Endothelial cell of umbilical vein (primary cell): ENCODE results near the gene EBF4. TPM values are rescaled to one million over a fixed set of nuclear protein-coding genes. Genes with fewer than 3 reads are reported as not detected.

Source experiments
- BruUV-seq: library from RNA; stranded (reverse); fragments of 400-500 nt; replicated peaks from 2 replicates; lab custom pipeline; 2021; lab: Mats Ljungman, UMichigan
- CTCF ChIA-PET: fragments of 300-600, 350-600 bp; sonication (Branson Sonifier 250); formaldehyde crosslinking; loops from one replicate; lab custom pipeline; 2021; ENCODE audit warnings: antibody characterized with exemption, inconsistent platforms; lab: Charles Lee
- POLR2A ChIA-PET: fragments of 300-600, 350-600 bp; sonication (Branson Sonifier 250); formaldehyde crosslinking; loops from one replicate; lab custom pipeline; 2021; ENCODE audit warnings: antibody characterized with exemption, inconsistent platforms; lab: Charles Lee
- DNase-seq: peaks from one replicate; pipeline ENCODE4 v3.0.0-alpha.2; 2011; ENCODE audit warnings: low read depth, low spot score
- FAIRE-seq: peaks from 2 replicates; lab custom pipeline; 2011; peaks lifted over from hg19 to GRCh38; lab: Jason Lieb, UNC
- H2AFZ ChIP-seq: 2 replicates; pipeline ENCODE4 v1.6.0; 2012; ENCODE audit warnings: low read depth, low read length, control low read depth, inconsistent platforms
- H3K27ac ChIP-seq: 2 replicates; pipeline ENCODE4 v1.5.1; 2011; ENCODE audit warnings: low read depth, mild to moderate bottlenecking, control low read depth, low read length, moderate library complexity; ENCODE audit not compliant: insufficient read depth
- H3K27me3 ChIP-seq, 2 experiments: 2 replicates each; pipeline versions ENCODE4 v1.6.0 to v1.6.1; 2011; ENCODE audit warnings: low read length in 2 of 2, mixed read lengths in 1 of 2; ENCODE audit not compliant: control insufficient read depth in 2 of 2, insufficient read depth in 2 of 2
- H3K36me3 ChIP-seq, 2 experiments: 2 replicates in 1 of 2; 3 replicates in 1 of 2; pipeline ENCODE4 v1.5.1; 2011; ENCODE audit warnings: low read length in 2 of 2, mild to moderate bottlenecking in 1 of 2, moderate library complexity in 1 of 2; ENCODE audit not compliant: control insufficient read depth in 2 of 2, insufficient read depth in 2 of 2; ENCODE audit errors: extremely low read depth in 1 of 2
- H3K4me1 ChIP-seq: 3 replicates; pipeline ENCODE4 v1.5.1; 2011; ENCODE audit warnings: mild to moderate bottlenecking, low read length; ENCODE audit not compliant: control insufficient read depth, insufficient read depth; ENCODE audit errors: extremely low read depth
- H3K4me2 ChIP-seq: 2 replicates; pipeline ENCODE4 v1.6.1; 2011; ENCODE audit warnings: low read length, control low read depth, mixed read lengths; ENCODE audit not compliant: insufficient read depth
- H3K4me3 ChIP-seq, 3 experiments: fragments of 200-600 bp in 1 of 3; sonication (generic), shearing (Covaris generic) in 1 of 3; replicated peaks in 1 of 3; 2 replicates each; pipeline ENCODE4 v1.5.1; 2011 to 2016; ENCODE audit warnings: control low read depth in 3 of 3, low read length in 3 of 3, mild to moderate bottlenecking in 2 of 3, inconsistent platforms in 1 of 3, low read depth in 1 of 3, moderate library complexity in 1 of 3; ENCODE audit not compliant: insufficient read depth in 1 of 3
- H3K79me2 ChIP-seq: 2 replicates; pipeline ENCODE4 v1.6.0; 2012; ENCODE audit warnings: low read length, inconsistent platforms; ENCODE audit not compliant: control insufficient read depth, insufficient read depth
- H3K9ac ChIP-seq: replicated peaks from 2 replicates; pipeline ENCODE3; 2011; ENCODE audit warnings: low read length, control low read depth; ENCODE audit not compliant: insufficient read depth; ENCODE audit errors: extremely low read depth
- H3K9me1 ChIP-seq: replicated peaks from 3 replicates; pipeline ENCODE4 v1.6.0; 2011; ENCODE audit warnings: mild to moderate bottlenecking, low read length; ENCODE audit not compliant: control insufficient read depth, insufficient read depth; ENCODE audit errors: extremely low read depth
- H3K9me3 ChIP-seq: replicated peaks from 2 replicates; pipeline ENCODE4 v1.5.1; 2012; ENCODE audit warnings: low read length, inconsistent platforms; ENCODE audit not compliant: control insufficient read depth, insufficient read depth
- H4K20me1 ChIP-seq: replicated peaks from 2 replicates; pipeline ENCODE3; 2011; ENCODE audit warnings: mild to moderate bottlenecking, low read length; ENCODE audit not compliant: control insufficient read depth, insufficient read depth; ENCODE audit errors: extremely low read depth
- CTCF ChIP-seq, 2 donors: IDR thresholded peaks; 1 replicate in 1 of 2; 2 replicates in 1 of 2; pipeline ENCODE4 v1.5.1; 2011; ENCODE audit warnings: low read length in 2 of 2, mild to moderate bottlenecking in 2 of 2, moderate library complexity in 2 of 2, control low read depth in 1 of 2, inconsistent platforms in 1 of 2, low read depth in 1 of 2; ENCODE audit not compliant: insufficient read depth in 1 of 2; ENCODE audit errors: extremely low read depth in 1 of 2
- EZH2 ChIP-seq: IDR thresholded peaks from 2 replicates; pipeline ENCODE4 v1.6.1; 2012; ENCODE audit warnings: borderline replicate concordance, low read depth, mild to moderate bottlenecking, moderate library complexity, low read length, inconsistent platforms; ENCODE audit not compliant: severe bottlenecking
- FOS ChIP-seq: IDR thresholded peaks from 2 replicates; pipeline ENCODE4 v1.6.1; 2011; ENCODE audit warnings: mild to moderate bottlenecking, low read length, moderate library complexity, borderline replicate concordance; ENCODE audit not compliant: insufficient read depth
- MYC ChIP-seq: IDR thresholded peaks from one replicate; pipeline ENCODE4 v1.6.1; 2011; ENCODE audit warnings: mild to moderate bottlenecking, low read depth, low read length
- dilution Hi-C: fragments of 300-500 bp; cut with MboI; formaldehyde crosslinking; loops from one replicate; pipeline ENCODE4 v1.15.0; 2019; ENCODE audit warnings: low sequenced_read_pairs; ENCODE audit not compliant: extremely low pct_ligation_motif_present
- intact Hi-C: fragments of 100-400 bp; cut with micrococcal nuclease; formaldehyde crosslinking; loops from one replicate; pipeline ENCODE4 v1.10.0; 2022
- polyA plus RNA-seq, 4 experiments: library from polyadenylated mRNA; depleted of rRNA in 3 of 4; stranded (reverse) in 3 of 4; unstranded in 1 of 4; fragments of >200 nt; gene quantifications; 2 replicates each; pipeline versions ENCODE4 v1.2.1 to v1.2.3, GENCODE V29; 2011 to 2012; ENCODE audit warnings: missing spikeins in 1 of 4
- total RNA-seq: library from RNA; stranded (reverse); gene quantifications from 2 replicates; pipeline ENCODE4 v1.2.3, GENCODE V29; 2021

The EBF4 gene
- total and polyA plus RNA-seq, 2 donors (not counting 3 experiments of a cell fraction or from before 2014, with no cell fraction given) = 2.7 to 3.4 TPM

DNA sequence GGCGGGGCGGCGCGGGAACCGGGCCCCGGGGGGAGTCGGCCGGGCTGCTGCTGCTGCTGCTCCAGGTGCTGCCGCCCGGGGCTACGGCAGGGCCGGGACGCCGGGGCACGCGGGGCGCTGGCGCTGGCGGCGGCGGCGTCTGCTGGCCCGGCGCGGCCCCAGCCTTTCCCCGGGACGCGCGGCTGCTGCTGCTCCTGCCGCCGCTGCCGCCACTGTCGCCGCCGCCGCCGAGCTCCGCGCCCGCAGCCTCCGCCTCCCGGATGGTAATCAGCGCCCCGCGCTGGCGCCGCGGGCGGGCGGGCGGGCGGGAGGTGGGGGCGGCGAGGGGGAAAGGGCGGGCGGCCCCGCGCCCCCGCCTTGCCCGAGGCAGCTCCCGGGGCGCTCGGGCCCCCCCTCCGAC is 306 bp downstream of the EBF4 start:
- H3K36me3 ChIP-seq = no peaks in the 10 kb centered on the region
- CTCF ChIA-PET = interaction anchor here (0.7 to 2.4 kb wide), 5 partner anchors 19 to 159 kb away, joined by 3 to 9 read pairs (median 4); no protein-coding TSS in a partner anchor
- intact Hi-C loops (no loop called here), dilution Hi-C loops (no loop called here)
- H3K9me3 ChIP-seq = no peaks in the 10 kb centered on the region
- TF ChIP-seq FOS (no peak), MYC (no peak), CTCF (IDR thresholded peaks at IDR 0.05; ENCODE audit: extremely low read depth in 1 of 2, insufficient read depth in 1 of 2, low read depth in 1 of 2, low read length in 2 of 2) (no peak)
- H3K4me1 ChIP-seq = peaks cover 4% of the 10 kb centered on the region
- DNase-seq = no peak
- H3K4me3 ChIP-seq = peak overlapping the region in 1 of 3 experiments; percentile 39
- H3K9ac ChIP-seq = no peak overlapping the region
- H3K9me1 ChIP-seq = no peaks in the 10 kb centered on the region
- H3K4me2 ChIP-seq = no peak overlapping the region
- no peak overlapping the region for H2AFZ ChIP-seq
- peaks cover 2% of the 10 kb centered on the region for H4K20me1 ChIP-seq
- H3K27me3 ChIP-seq = peaks cover 39 to 61% of the 10 kb centered on the region in 2 experiments
- no peak for FAIRE-seq
- POLR2A ChIA-PET = interaction anchor here (1.0 kb wide), 1 partner anchor 15 kb away, joined by 3 read pairs; no protein-coding TSS in a partner anchor
- H3K79me2 ChIP-seq = no peaks in the 10 kb centered on the region
- no TSS peak for BruUV-seq
- H3K27ac ChIP-seq = no peak overlapping the region

DNA sequence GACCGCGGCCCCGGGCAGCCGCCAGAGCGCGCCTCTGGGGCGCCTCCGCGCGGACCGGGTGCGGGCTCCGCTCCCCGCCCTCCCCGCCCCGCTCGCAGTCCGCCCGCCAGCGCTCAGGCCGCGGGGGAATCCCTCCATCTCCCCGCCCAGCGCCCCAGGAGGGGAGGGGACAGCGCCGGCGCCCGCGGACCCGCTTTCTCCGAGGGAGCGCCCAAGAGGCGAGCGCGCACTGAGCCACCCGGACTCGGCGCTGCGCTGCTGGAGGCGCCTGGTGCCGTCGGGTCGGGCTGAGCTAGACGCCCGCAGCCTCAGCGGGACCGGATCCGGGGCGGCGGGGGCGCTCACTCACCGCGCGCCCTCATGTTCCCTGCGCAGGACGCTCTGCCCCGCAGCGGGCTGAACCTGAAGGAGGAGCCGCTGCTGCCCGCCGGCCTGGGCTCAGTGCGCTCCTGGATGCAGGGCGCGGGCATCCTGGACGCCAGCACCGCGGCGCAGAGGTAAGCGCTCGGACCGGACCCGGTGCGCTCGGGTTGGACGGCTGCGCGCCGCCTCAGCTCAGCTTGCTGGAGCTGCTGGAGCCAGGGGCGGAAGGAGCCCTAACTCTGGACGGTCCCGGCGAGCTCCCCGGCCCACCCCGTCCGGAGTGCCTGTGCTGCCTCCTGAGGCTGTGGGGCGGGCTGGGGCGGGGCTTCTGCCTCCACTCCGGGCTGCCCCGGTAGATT is 867 bp downstream of the EBF4 start:
- H3K36me3 ChIP-seq = no peaks in the 10 kb centered on the region
- ChIA-PET CTCF (interaction anchor here (0.7 to 2.4 kb wide), 4 partner anchors 19 to 60 kb away, joined by 4 to 9 read pairs (median 4); no protein-coding TSS in a partner anchor), POLR2A (no interaction called here)
- H3K4me1 ChIP-seq = peaks cover 4% of the 10 kb centered on the region
- no peak overlapping the region for H2AFZ ChIP-seq
- no peak overlapping the region for H3K4me2 ChIP-seq
- no peaks in the 10 kb centered on the region for H3K79me2 ChIP-seq
- H3K9me1 ChIP-seq = no peaks in the 10 kb centered on the region
- peaks cover 39 to 57% of the 10 kb centered on the region in 2 experiments for H3K27me3 ChIP-seq
- no peak overlapping the region for H3K9ac ChIP-seq
- H4K20me1 ChIP-seq = peaks cover 2% of the 10 kb centered on the region
- FAIRE-seq (no peak), DNase-seq (peak; percentile 5)
- peak; percentile 92 for TF ChIP-seq EZH2
- TF ChIP-seq MYC = no peak
- intact Hi-C loops = no loop called here
- peak overlapping the region in 1 of 3 experiments; percentile 39 for H3K4me3 ChIP-seq
- BruUV-seq = no TSS peak
- no peak overlapping the region for H3K27ac ChIP-seq
- dilution Hi-C loops = no loop called here
- H3K9me3 ChIP-seq = no peaks in the 10 kb centered on the region
